Lung (tissue), 12 donors: ENCODE results near the gene SLC43A3. TPM values are rescaled to one million over a fixed set of nuclear protein-coding genes. Genes with fewer than 3 reads are reported as not detected.

Experiments
- ATAC-seq: fragments of 200-7000 bp; cut with Tn5 transposase; one replicate; pipeline ENCODE4 v1.9.1; 2020; ENCODE audit warnings: moderate number of reproducible peaks; ENCODE audit not compliant: insufficient read depth, low FRiP score
- DNase-seq, 3 donors: peaks; one replicate each; pipeline ENCODE4 v3.0.0-alpha.2; 2013 to 2017
- H3K27ac ChIP-seq, 2 donors: one replicate each; pipeline ENCODE4 v1.5.1; 2013; ENCODE audit warnings: mild to moderate bottlenecking in 2 of 2, moderate library complexity in 2 of 2, control low read depth in 1 of 2, inconsistent platforms in 1 of 2, low read depth in 1 of 2, low read length in 1 of 2
- H3K27me3 ChIP-seq, 3 donors: one replicate each; pipeline ENCODE4 v1.5.1; 2013; ENCODE audit warnings: low read length in 2 of 3; ENCODE audit not compliant: control insufficient read depth in 3 of 3, insufficient read depth in 3 of 3
- H3K36me3 ChIP-seq, 4 donors: one replicate each; pipeline ENCODE4 v1.5.1; 2013; ENCODE audit warnings: low read length in 4 of 4, mild to moderate bottlenecking in 1 of 4, moderate library complexity in 1 of 4; ENCODE audit not compliant: control insufficient read depth in 4 of 4, insufficient read depth in 4 of 4
- H3K4me1 ChIP-seq, 5 donors: one replicate each; pipeline ENCODE4 v1.5.1; 2013; ENCODE audit warnings: low read length in 5 of 5, mild to moderate bottlenecking in 2 of 5, moderate library complexity in 1 of 5; ENCODE audit not compliant: control insufficient read depth in 5 of 5, insufficient read depth in 5 of 5
- H3K4me3 ChIP-seq: one replicate; pipeline ENCODE4 v1.5.1; 2013; ENCODE audit warnings: mild to moderate bottlenecking, control low read depth, moderate library complexity
- H3K9ac ChIP-seq, 2 donors: one replicate each; pipeline ENCODE4 v1.5.1; 2013; ENCODE audit warnings: low read length in 2 of 2, control low read depth in 1 of 2; ENCODE audit not compliant: insufficient read depth in 1 of 2
- H3K9me3 ChIP-seq, 4 donors: one replicate each; pipeline ENCODE4 v1.5.1; 2013; ENCODE audit warnings: low read length in 3 of 4, mild to moderate bottlenecking in 1 of 4, moderate library complexity in 1 of 4; ENCODE audit not compliant: control insufficient read depth in 4 of 4, insufficient read depth in 3 of 4
- CTCF ChIP-seq: IDR thresholded peaks from 2 replicates; pipeline ENCODE4 v1.5.1; 2012; ENCODE audit warnings: mild to moderate bottlenecking; ENCODE audit errors: control extremely low read depth, extremely low read depth
- WGBS, 2 donors: extraction: QIAGEN DNeasy Blood & Tissue Kit; methylation state at CpG; one replicate each; pipeline ENCODE4 v1.1.7; 2013; 5-methylcytosine and 5-hydroxymethylcytosine counted together
- polyA plus RNA-seq, 2 donors: library from polyadenylated mRNA; stranded (reverse); fragments of 200-250 nt; gene quantifications; one replicate each; pipeline ENCODE4 v1.2.1, GENCODE V29; 2013
- total RNA-seq, 2 donors: library from RNA; depleted of rRNA in 1 of 2; stranded (reverse); fragments of >200 nt in 1 of 2; gene quantifications; one replicate each; pipeline ENCODE4 v1.2.1, GENCODE V29; 2014 to 2021
- donor health status: control.
- donor health status: control.
- donor health status: Bipolar disorder and iron deficiency.
- donor health status: healthy.
- donor health status: DM: yes; HTN: yes; CAD: no.

The SLC43A3 gene
- total and polyA plus RNA-seq, 4 donors: 23.3 to 155 (median 105) TPM

- H3K9ac ChIP-seq: no peak overlapping the region
- WGBS, 2 donors: 76 to 84% methylated on average over 13 to 14 of the region's 14 CpGs
- H3K9me3 ChIP-seq: no peaks in the 10 kb centered on the region
- ATAC-seq (no peak), DNase-seq (no peak)
- no peak for TF ChIP-seq CTCF
- no peaks in the 10 kb centered on the region for H3K36me3 ChIP-seq
- peaks cover 0 to 54% (median 10%) of the 10 kb centered on the region in 3 donors for H3K27me3 ChIP-seq
- H3K27ac ChIP-seq: no peak overlapping the region
- H3K4me3 ChIP-seq: no peak overlapping the region
- peaks cover 0 to 22% (median 9%) of the 10 kb centered on the region in 5 donors for H3K4me1 ChIP-seq
Measured at GRCh38 chr11:57463671-57464538, 37.0 kb upstream of the SLC43A3 start.

DNA sequence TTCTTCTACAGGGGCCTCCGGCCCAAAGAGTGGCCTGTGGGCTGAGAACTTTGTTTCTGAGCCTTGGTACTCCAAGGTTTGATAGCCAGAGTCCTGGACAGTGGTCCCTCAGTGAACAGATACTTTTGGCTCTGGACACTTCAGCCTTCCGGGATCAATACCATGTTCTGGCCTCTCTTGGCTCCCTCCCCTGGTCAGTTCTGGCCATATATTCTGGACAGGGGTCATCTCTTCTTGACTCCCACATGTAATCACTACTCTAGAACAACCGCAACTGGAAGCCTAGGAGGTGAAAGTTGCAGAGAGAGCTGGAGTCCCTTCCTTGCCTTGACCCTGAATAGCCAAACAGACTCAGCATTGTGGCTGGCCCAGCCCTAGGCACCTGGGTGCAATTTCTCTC, 35.7 kb upstream of the SLC43A3 start:
- H3K9me3 ChIP-seq: no peaks in the 10 kb centered on the region
- peaks cover 0 to 67% (median 18%) of the 10 kb centered on the region in 3 donors for H3K27me3 ChIP-seq
- peaks cover 0 to 25% (median 11%) of the 10 kb centered on the region in 5 donors for H3K4me1 ChIP-seq
- H3K36me3 ChIP-seq: no peaks in the 10 kb centered on the region
- ATAC-seq: no peak
- no peak overlapping the region for H3K27ac ChIP-seq
- TF ChIP-seq CTCF: no peak
- DNase-seq: no peak
- WGBS, 2 donors: 87 to 90% methylated on average over 3 of the region's 3 CpGs
- H3K4me3 ChIP-seq: no peak overlapping the region
- H3K9ac ChIP-seq: no peak overlapping the region

DNA sequence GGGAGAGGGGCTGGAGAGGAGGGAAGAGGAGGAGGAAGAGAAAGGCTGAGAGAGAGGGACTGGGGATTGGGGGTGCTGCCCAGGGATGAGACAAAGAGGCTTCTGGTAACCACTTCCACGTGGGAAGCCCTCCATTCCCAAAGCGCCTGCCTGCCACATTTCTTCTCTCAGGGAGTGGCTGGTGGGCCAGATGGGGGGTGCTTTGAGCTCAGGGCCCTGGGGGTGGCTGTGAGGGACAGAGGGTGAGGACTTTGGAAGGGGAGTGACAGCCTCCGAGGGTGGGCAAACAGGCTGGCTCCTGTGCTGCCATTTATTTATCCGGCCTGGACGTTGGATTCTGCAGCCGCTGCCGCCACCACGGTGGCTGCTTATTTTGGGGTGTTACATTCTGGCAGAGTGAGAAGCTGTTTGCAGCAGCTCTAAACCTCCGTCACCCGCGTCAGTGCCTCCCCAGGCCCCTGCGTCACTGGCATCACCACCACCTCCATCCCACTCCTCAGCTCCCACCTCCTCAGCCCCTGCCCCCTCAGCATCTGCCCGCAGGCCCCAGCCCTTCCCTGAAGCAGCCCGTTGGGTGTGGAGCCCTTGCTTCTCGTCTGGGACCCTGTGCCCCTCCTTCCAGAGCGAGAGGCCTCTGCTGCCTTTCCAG, 35.0 kb upstream of the SLC43A3 start:
- no peak overlapping the region for H3K4me3 ChIP-seq

More for the DNA sequence above, 35.0 kb upstream of the SLC43A3 start:
- ATAC-seq (no peak), DNase-seq (no peak)
- H3K9me3 ChIP-seq: no peaks in the 10 kb centered on the region
- H3K27ac ChIP-seq: no peak overlapping the region
- no peak for TF ChIP-seq CTCF
- no peaks in the 10 kb centered on the region for H3K36me3 ChIP-seq
- no peak overlapping the region for H3K9ac ChIP-seq
- H3K27me3 ChIP-seq: peaks cover 0 to 69% (median 20%) of the 10 kb centered on the region in 3 donors
- H3K4me1 ChIP-seq: peaks cover 0 to 25% (median 14%) of the 10 kb centered on the region in 5 donors
- WGBS, 2 donors: 77 to 81% methylated on average over 16 of the region's 16 CpGs
